Glomerular visceral epithelial cell (primary cell): Measurements from ENCODE around the gene TRIM44.
"Not testable (repeated sequence)": the region's sequence is repeated elsewhere in the genome, so short reads cannot be mapped to it uniquely, and the experiment has no call there.

Source experiments
- DNase-seq: peaks from one replicate; pipeline ENCODE4 v3.0.0-alpha.2; 2016; ENCODE audit errors: extremely low spot score

TRIM44 gene

GRCh38 chr11:35815556-35816315 lies 153.2 kb downstream of the TRIM44 start:
- DNase-seq: no peak

- no peak for DNase-seq
Observed at GRCh38 chr11:35820614-35821013, 158.0 kb downstream of the TRIM44 start.

GRCh38 chr11:35822815-35823495 lies 160.4 kb downstream of the TRIM44 start:
- no peak for DNase-seq

GRCh38 chr11:35823742-35824298 lies 161.2 kb downstream of the TRIM44 start:
- DNase-seq: no peak

GRCh38 chr11:35825386-35825785 lies 162.8 kb downstream of the TRIM44 start:
- DNase-seq: no peak

- no peak for DNase-seq
Observed at GRCh38 chr11:35826006-35826405, 163.4 kb downstream of the TRIM44 start.

- no peak for DNase-seq
Observed at GRCh38 chr11:35826949-35827348, 164.4 kb downstream of the TRIM44 start.

GRCh38 chr11:35836205-35836604 lies 173.6 kb downstream of the TRIM44 start:
- no peak for DNase-seq

- DNase-seq: no peak
Observed at GRCh38 chr11:35838071-35838470, 175.5 kb downstream of the TRIM44 start.

GRCh38 chr11:35838697-35839367 lies 176.3 kb downstream of the TRIM44 start:
- DNase-seq: not testable (repeated sequence)

- DNase-seq: no peak
Observed at GRCh38 chr11:35839368-35840161, 177.0 kb downstream of the TRIM44 start.

- DNase-seq: no peak
Observed at GRCh38 chr11:35841733-35842132, 179.2 kb downstream of the TRIM44 start.

- no peak for DNase-seq
Observed at GRCh38 chr11:35842958-35843357, 180.4 kb downstream of the TRIM44 start.

- DNase-seq: no peak
Observed at GRCh38 chr11:35844579-35844978, 182.0 kb downstream of the TRIM44 start.

GRCh38 chr11:35845860-35846259 lies 183.3 kb downstream of the TRIM44 start:
- no peak for DNase-seq

GRCh38 chr11:35846874-35847273 lies 184.3 kb downstream of the TRIM44 start:
- DNase-seq: no peak

- DNase-seq: no peak
Observed at GRCh38 chr11:35847473-35847872, 184.9 kb downstream of the TRIM44 start.

- no peak for DNase-seq
Observed at GRCh38 chr11:35848616-35849015, 186.0 kb downstream of the TRIM44 start.

GRCh38 chr11:35850191-35850590 lies 187.6 kb downstream of the TRIM44 start:
- no peak for DNase-seq

GRCh38 chr11:35851342-35851741 lies 188.8 kb downstream of the TRIM44 start:
- no peak for DNase-seq

- no peak for DNase-seq
Observed at GRCh38 chr11:35852056-35852455, 189.5 kb downstream of the TRIM44 start.

GRCh38 chr11:35853971-35854370 lies 191.4 kb downstream of the TRIM44 start:
- no peak for DNase-seq
